SK-N-SH (cell line): ENCODE data around the gene TFPI2.

Source experiments
- CTCF ChIP-seq: fragments of 200-600 bp; sonication (generic); IDR thresholded peaks from 2 replicates; pipeline ENCODE4 v1.6.1; 2017; ENCODE audit warnings: antibody characterized with exemption, mild to moderate bottlenecking, moderate library complexity
- EP300 ChIP-seq, 2 experiments: IDR thresholded peaks; 2 replicates each; pipeline versions ENCODE4 v1.4.0 to v1.6.1; 2012; ENCODE audit warnings: borderline replicate concordance in 1 of 2, low read depth in 1 of 2, low read length in 1 of 2
- EZH2phosphoT487 ChIP-seq: fragments of 200-600 bp; sonication (generic); IDR thresholded peaks from 2 replicates; pipeline ENCODE4 v1.6.1; 2017; ENCODE audit warnings: low read depth, mixed run types, mild to moderate bottlenecking, antibody characterized with exemption, moderate library complexity, borderline replicate concordance
- NFIC ChIP-seq: IDR thresholded peaks from 2 replicates; pipeline ENCODE4 v1.4.0; 2012; ENCODE audit warnings: borderline replicate concordance
- POLR2AphosphoS5 ChIP-seq: IDR thresholded peaks from 2 replicates; pipeline ENCODE4 v1.6.1; 2012; ENCODE audit warnings: low read depth, low read length
- REST ChIP-seq: IDR thresholded peaks from 2 replicates; pipeline ENCODE4 v1.6.1; 2012; ENCODE audit warnings: mild to moderate bottlenecking, low read depth, low read length, moderate library complexity
- RFX5 ChIP-seq: IDR thresholded peaks from 2 replicates; pipeline ENCODE4 v1.6.1; 2012; ENCODE audit warnings: mild to moderate bottlenecking, improper control_type of control experiment, low read length
- SIN3A ChIP-seq: IDR thresholded peaks from 2 replicates; pipeline ENCODE4 v1.6.1; 2012; ENCODE audit warnings: low read depth, mild to moderate bottlenecking, low read length, moderate library complexity, borderline replicate concordance
- SMC3 ChIP-seq: IDR thresholded peaks from 2 replicates; pipeline ENCODE4 v1.6.1; 2012; ENCODE audit warnings: low read depth, low read length, improper control_type of control experiment
- TCF12 ChIP-seq: IDR thresholded peaks from 2 replicates; pipeline ENCODE4 v1.4.0; 2012
- TF ChIP-seq, protein P1 (sequence below): fragments of 150-350 bp; IDR thresholded peaks from 2 replicates; pipeline ENCODE4 v1.6.1; 2016; ENCODE audit warnings: mild to moderate bottlenecking, low read depth, low read length
- TF ChIP-seq, protein P2 (sequence below): IDR thresholded peaks from 2 replicates; pipeline ENCODE4 v1.4.0; 2012; ENCODE audit warnings: low read depth

GRCh38 chr7:93927585-93927984 is 37.0 kb upstream of the TFPI2 start:
- no peak for TF ChIP-seq CTCF
- TF ChIP-seq REST = no peak
- no peak for TF ChIP-seq SIN3A
- no peak for TF ChIP-seq EP300 (IDR thresholded peaks at IDR 0.05; ENCODE audit: borderline replicate concordance in 1 of 2, low read depth in 1 of 2, low read length in 1 of 2)
- TF ChIP-seq, protein P1, sequence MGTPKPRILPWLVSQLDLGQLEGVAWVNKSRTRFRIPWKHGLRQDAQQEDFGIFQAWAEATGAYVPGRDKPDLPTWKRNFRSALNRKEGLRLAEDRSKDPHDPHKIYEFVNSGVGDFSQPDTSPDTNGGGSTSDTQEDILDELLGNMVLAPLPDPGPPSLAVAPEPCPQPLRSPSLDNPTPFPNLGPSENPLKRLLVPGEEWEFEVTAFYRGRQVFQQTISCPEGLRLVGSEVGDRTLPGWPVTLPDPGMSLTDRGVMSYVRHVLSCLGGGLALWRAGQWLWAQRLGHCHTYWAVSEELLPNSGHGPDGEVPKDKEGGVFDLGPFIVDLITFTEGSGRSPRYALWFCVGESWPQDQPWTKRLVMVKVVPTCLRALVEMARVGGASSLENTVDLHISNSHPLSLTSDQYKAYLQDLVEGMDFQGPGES = no peak
- no peak for TF ChIP-seq EZH2phosphoT487
- no peak for TF ChIP-seq RFX5
- TF ChIP-seq, protein P2, sequence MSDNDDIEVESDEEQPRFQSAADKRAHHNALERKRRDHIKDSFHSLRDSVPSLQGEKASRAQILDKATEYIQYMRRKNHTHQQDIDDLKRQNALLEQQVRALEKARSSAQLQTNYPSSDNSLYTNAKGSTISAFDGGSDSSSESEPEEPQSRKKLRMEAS = no peak
- TF ChIP-seq TCF12 = no peak
- TF ChIP-seq POLR2AphosphoS5 = no peak
- TF ChIP-seq NFIC = no peak
- TF ChIP-seq SMC3 = no peak
